SK-N-SH (cell line): ENCODE results near the gene OLFM1. TPM values are rescaled to one million over a fixed set of nuclear protein-coding genes. Genes with fewer than 3 reads are reported as not detected.

ENCODE experiments used
- CTCF ChIA-PET: fragments of 300-600, 350-600 bp; formaldehyde crosslinking; extraction: SDS; loops from one replicate; lab custom pipeline; 2021; lab: Yijun Ruan, JAX
- POLR2A ChIA-PET: fragments of 350-600 bp; sonication (Branson Sonifier 250); formaldehyde crosslinking; extraction: SDS; loops from one replicate; lab custom pipeline; 2020; ENCODE audit warnings: antibody characterized with exemption, inconsistent platforms; lab: Yijun Ruan, JAX
- DNase-seq: peaks from one replicate; pipeline ENCODE4 v3.0.0; 2012
- H2AFZ ChIP-seq: fragments of 200-600 bp; sonication (generic); 2 replicates; pipeline ENCODE4 v1.8.1; 2016; ENCODE audit warnings: antibody characterized with exemption, mild to moderate bottlenecking, low read depth
- H3F3A ChIP-seq: fragments of 200-600 bp; sonication (generic); replicated peaks from 2 replicates; pipeline ENCODE3; 2016; ENCODE audit warnings: antibody characterized with exemption, mild to moderate bottlenecking; ENCODE audit not compliant: insufficient read depth
- H3K27ac ChIP-seq, 2 experiments: fragments of 200-500 bp in 1 of 2; fragments of 200-600 bp in 1 of 2; sonication (Bioruptor generic) in 1 of 2; sonication (generic), shearing (Covaris generic) in 1 of 2; 2 replicates each; pipeline versions ENCODE4 v1.5.1 to v1.6.1; 2014 to 2016; ENCODE audit warnings: low read depth in 2 of 2, inconsistent platforms in 1 of 2, low read length in 1 of 2, mild to moderate bottlenecking in 1 of 2, mixed read lengths in 1 of 2
- H3K27me3 ChIP-seq: fragments of 200-600 bp; sonication (generic), shearing (Covaris generic); 2 replicates; pipeline ENCODE4 v1.6.1; 2016; ENCODE audit warnings: mixed run types; ENCODE audit not compliant: insufficient read depth
- H3K36me3 ChIP-seq, 2 experiments: fragments of 200-500 bp in 1 of 2; fragments of 200-600 bp in 1 of 2; sonication (Bioruptor generic) in 1 of 2; sonication (generic) in 1 of 2; replicated peaks in 1 of 2; 2 replicates each; pipeline versions ENCODE3 to v1.5.1; 2014 to 2016; ENCODE audit warnings: low read length in 1 of 2, mild to moderate bottlenecking in 1 of 2; ENCODE audit not compliant: insufficient read depth in 2 of 2, control insufficient read depth in 1 of 2
- H3K4me1 ChIP-seq, 2 experiments: fragments of 200-500 bp in 1 of 2; fragments of 200-600 bp in 1 of 2; sonication (Bioruptor generic) in 1 of 2; sonication (generic), shearing (Covaris generic) in 1 of 2; 2 replicates each; pipeline versions ENCODE4 v1.5.1 to v1.6.1; 2014 to 2016; ENCODE audit warnings: low read depth in 1 of 2, low read length in 1 of 2, mixed run types in 1 of 2; ENCODE audit not compliant: insufficient read depth in 2 of 2, control insufficient read depth in 1 of 2
- H3K4me2 ChIP-seq: fragments of 200-600 bp; sonication (generic), shearing (Covaris generic); 2 replicates; pipeline ENCODE4 v1.6.1; 2017; ENCODE audit warnings: mixed run types
- H3K4me3 ChIP-seq, 2 experiments: fragments of 200-500 bp in 1 of 2; fragments of 200-600 bp in 1 of 2; sonication (Bioruptor generic) in 1 of 2; sonication (generic), shearing (Covaris generic) in 1 of 2; 2 replicates each; pipeline versions ENCODE4 v1.5.1 to v1.8.1; 2014 to 2016; ENCODE audit warnings: low read depth in 2 of 2, inconsistent platforms in 1 of 2, low read length in 1 of 2, mild to moderate bottlenecking in 1 of 2, mixed read lengths in 1 of 2, moderate library complexity in 1 of 2
- H3K79me2 ChIP-seq: fragments of 200-600 bp; sonication (generic); 2 replicates; pipeline ENCODE4 v1.8.1; 2017; ENCODE audit warnings: mild to moderate bottlenecking; ENCODE audit not compliant: insufficient read depth
- H3K9ac ChIP-seq: fragments of 200-600 bp; sonication (generic); 2 replicates; pipeline ENCODE4 v1.6.1; 2017; ENCODE audit warnings: mixed run types
- H3K9me2 ChIP-seq: fragments of 200-600 bp; sonication (generic); 2 replicates; pipeline ENCODE4 v1.6.1; 2017; ENCODE audit warnings: mixed run types
- H3K9me3 ChIP-seq: fragments of 200-600 bp; sonication (generic); 2 replicates; pipeline ENCODE4 v1.6.1; 2017; ENCODE audit warnings: mixed run types, mild to moderate bottlenecking, moderate library complexity
- H4K20me1 ChIP-seq: fragments of 200-600 bp; sonication (generic); 2 replicates; pipeline ENCODE4 v1.6.1; 2017; ENCODE audit warnings: mild to moderate bottlenecking, mixed run types; ENCODE audit not compliant: insufficient read depth
- CHD2 ChIP-seq: fragments of 150-350 bp; IDR thresholded peaks from 2 replicates; pipeline ENCODE4 v1.6.1; 2018; ENCODE audit warnings: low read length; ENCODE audit not compliant: partially characterized antibody
- EP300 ChIP-seq, 2 experiments: IDR thresholded peaks; 2 replicates each; pipeline versions ENCODE4 v1.4.0 to v1.6.1; 2012; ENCODE audit warnings: borderline replicate concordance in 1 of 2, low read depth in 1 of 2, low read length in 1 of 2
- EZH2phosphoT487 ChIP-seq: fragments of 200-600 bp; sonication (generic); IDR thresholded peaks from 2 replicates; pipeline ENCODE4 v1.6.1; 2017; ENCODE audit warnings: low read depth, mixed run types, mild to moderate bottlenecking, antibody characterized with exemption, moderate library complexity, borderline replicate concordance
- FOXJ3 ChIP-seq: sonication (generic); formaldehyde crosslinking; IDR thresholded peaks from 2 replicates; pipeline ENCODE4 v1.5.1; 2020; ENCODE audit warnings: mild to moderate bottlenecking, missing genetic modification reagents
- GATA2 ChIP-seq: sonication (generic); formaldehyde crosslinking; IDR thresholded peaks from 2 replicates; pipeline ENCODE4 v1.5.0; 2020; ENCODE audit warnings: mild to moderate bottlenecking, missing genetic modification reagents
- IRF3 ChIP-seq: fragments of 150-350 bp; IDR thresholded peaks from 2 replicates; pipeline ENCODE4 v1.6.1; 2016; ENCODE audit warnings: mild to moderate bottlenecking, low read depth, low read length
- MXI1 ChIP-seq: IDR thresholded peaks from 2 replicates; pipeline ENCODE4 v1.6.1; 2012; ENCODE audit warnings: mild to moderate bottlenecking, low read depth, low read length, improper control_type of control experiment
- NRF1 ChIP-seq: IDR thresholded peaks from 2 replicates; pipeline ENCODE4 v1.6.1; 2012; ENCODE audit warnings: low read depth, mild to moderate bottlenecking, low read length
- RAD21 ChIP-seq: IDR thresholded peaks from 2 replicates; pipeline ENCODE4 v1.6.1; 2012; ENCODE audit warnings: mild to moderate bottlenecking, low read length
- RCOR1 ChIP-seq: fragments of 150-350 bp; IDR thresholded peaks from 2 replicates; pipeline ENCODE4 v1.6.1; 2017; ENCODE audit warnings: antibody characterized with exemption, low read length
- REST ChIP-seq: IDR thresholded peaks from 2 replicates; pipeline ENCODE4 v1.6.1; 2012; ENCODE audit warnings: mild to moderate bottlenecking, low read depth, low read length, moderate library complexity
- SIN3A ChIP-seq: IDR thresholded peaks from 2 replicates; pipeline ENCODE4 v1.6.1; 2012; ENCODE audit warnings: low read depth, mild to moderate bottlenecking, low read length, moderate library complexity, borderline replicate concordance
- SMC3 ChIP-seq: IDR thresholded peaks from 2 replicates; pipeline ENCODE4 v1.6.1; 2012; ENCODE audit warnings: low read depth, low read length, improper control_type of control experiment
- TAF1 ChIP-seq: IDR thresholded peaks from 2 replicates; pipeline ENCODE4 v1.6.1; 2012; ENCODE audit warnings: low read depth, mild to moderate bottlenecking, low read length, moderate library complexity, borderline replicate concordance
- TEAD4 ChIP-seq: IDR thresholded peaks from 2 replicates; pipeline ENCODE4 v1.4.0; 2012; ENCODE audit warnings: mild to moderate bottlenecking, borderline replicate concordance; ENCODE audit not compliant: insufficient read depth
- WGBS: methylation state at CpG from one replicate; pipeline ENCODE4 v1.1.6; 2017; ENCODE audit warnings: low lambda C conversion rate; 5-methylcytosine and 5-hydroxymethylcytosine counted together
- polyA plus RNA-seq, 3 experiments: library from polyadenylated mRNA; depleted of rRNA; stranded (reverse); fragments of >200 nt; gene quantifications; 2 replicates each; pipeline ENCODE4 v1.2.3, GENCODE V29; 2012
- TF ChIP-seq, protein P1 (sequence below): IDR thresholded peaks from 2 replicates; pipeline ENCODE4 v1.4.0; 2012; ENCODE audit warnings: low read depth, borderline replicate concordance

Gene OLFM1
- polyA plus RNA-seq, 1 of the 3 experiments (the other 2 are of a cell fraction): 15.9 TPM

DNA sequence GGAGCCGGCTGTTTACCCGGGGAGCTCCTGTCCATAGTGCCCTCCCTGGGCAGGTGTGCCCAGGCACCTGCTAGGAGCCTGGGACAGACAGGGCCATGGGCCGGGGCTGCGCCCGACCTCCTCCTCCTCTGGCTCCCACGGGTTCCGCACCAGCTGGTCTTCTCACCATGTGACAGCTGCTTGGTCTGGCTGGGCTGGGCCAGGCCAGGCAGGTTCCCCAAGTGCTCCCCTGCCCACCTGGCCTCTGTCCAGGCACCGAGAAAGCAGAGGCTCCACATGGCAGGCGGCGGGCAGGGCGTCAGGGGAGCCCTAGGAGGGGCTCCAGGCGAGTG lies 60.0 kb downstream of the OLFM1 start:
- H3K79me2 ChIP-seq: no peaks in the 10 kb centered on the region
- H3K36me3 ChIP-seq: no peaks in the 10 kb centered on the region
- ChIA-PET POLR2A (interaction anchor here (1.3 to 1.8 kb wide), 3 partner anchors 10 to 185 kb away, joined by 3 to 4 read pairs (median 4); no protein-coding TSS in a partner anchor), CTCF (interaction anchor here (1.0 to 2.5 kb wide), 6 partner anchors 36 to 266 kb away, joined by 3 to 13 read pairs (median 4); no protein-coding TSS in a partner anchor)
- no peaks in the 10 kb centered on the region for H3K9me2 ChIP-seq
- peaks cover 0 to 43% of the 10 kb centered on the region in 2 experiments; a peak in 1 of 4 replicates for H3K4me1 ChIP-seq
- TF ChIP-seq RAD21 (0 out of 2 replicates have a peak, but pooled peaks have one; percentile 6), REST (no peak), SMC3 (no peak)
- H3K27me3 ChIP-seq: no peaks in the 10 kb centered on the region
- DNase-seq: no peak
- H3F3A ChIP-seq: no peaks in the 10 kb centered on the region
- H3K4me3 ChIP-seq: no peak overlapping the region; a peak in 1 of 4 replicates
- no peak overlapping the region for H2AFZ ChIP-seq
- no peak overlapping the region for H3K4me2 ChIP-seq
- H4K20me1 ChIP-seq: no peaks in the 10 kb centered on the region
- H3K9ac ChIP-seq: no peak overlapping the region
- peak overlapping the region in 1 of 2 experiments; percentile 93; a peak in 2 of 4 replicates for H3K27ac ChIP-seq
- 13% methylated on average over 8 of the region's 12 CpGs for WGBS
- no peaks in the 10 kb centered on the region for H3K9me3 ChIP-seq

GRCh38 chr9:135147938-135148337 lies 60.5 kb downstream of the OLFM1 start:
- H3K36me3 ChIP-seq: no peaks in the 10 kb centered on the region
- H2AFZ ChIP-seq: no peak overlapping the region
- no CpG with 5 or more reads among the region's 9 CpGs for WGBS
- no peaks in the 10 kb centered on the region for H4K20me1 ChIP-seq
- no peaks in the 10 kb centered on the region for H3K9me2 ChIP-seq
- H3K27me3 ChIP-seq: no peaks in the 10 kb centered on the region
- no peaks in the 10 kb centered on the region for H3K9me3 ChIP-seq
- no peak for DNase-seq
- ChIA-PET POLR2A (interaction anchor here (1.3 to 1.8 kb wide), 3 partner anchors 10 to 185 kb away, joined by 3 to 4 read pairs (median 4); no protein-coding TSS in a partner anchor), CTCF (interaction anchor here (1.0 to 2.5 kb wide), 5 partner anchors 36 to 73 kb away, joined by 3 to 13 read pairs (median 4); no protein-coding TSS in a partner anchor)
- no peaks in the 10 kb centered on the region for H3K79me2 ChIP-seq
- no peak overlapping the region for H3K4me2 ChIP-seq
- H3K4me1 ChIP-seq: peaks cover 0 to 46% of the 10 kb centered on the region in 2 experiments; a peak in 1 of 4 replicates
- no peaks in the 10 kb centered on the region for H3F3A ChIP-seq
- peak overlapping the region in 1 of 2 experiments; percentile 93; a peak in 2 of 4 replicates for H3K27ac ChIP-seq
- no peak overlapping the region for H3K9ac ChIP-seq
- no peak overlapping the region for H3K4me3 ChIP-seq
- TF ChIP-seq GATA2 (CRISPR knock-in tag): no peak
- no peak for TF ChIP-seq RAD21
- no peak for TF ChIP-seq SIN3A
- no peak for TF ChIP-seq EZH2phosphoT487
- no peak for TF ChIP-seq CHD2
- TF ChIP-seq FOXJ3: no peak
- TF ChIP-seq TAF1: no peak
- TF ChIP-seq IRF3: no peak
- TF ChIP-seq MXI1: no peak
- TF ChIP-seq, protein P1, sequence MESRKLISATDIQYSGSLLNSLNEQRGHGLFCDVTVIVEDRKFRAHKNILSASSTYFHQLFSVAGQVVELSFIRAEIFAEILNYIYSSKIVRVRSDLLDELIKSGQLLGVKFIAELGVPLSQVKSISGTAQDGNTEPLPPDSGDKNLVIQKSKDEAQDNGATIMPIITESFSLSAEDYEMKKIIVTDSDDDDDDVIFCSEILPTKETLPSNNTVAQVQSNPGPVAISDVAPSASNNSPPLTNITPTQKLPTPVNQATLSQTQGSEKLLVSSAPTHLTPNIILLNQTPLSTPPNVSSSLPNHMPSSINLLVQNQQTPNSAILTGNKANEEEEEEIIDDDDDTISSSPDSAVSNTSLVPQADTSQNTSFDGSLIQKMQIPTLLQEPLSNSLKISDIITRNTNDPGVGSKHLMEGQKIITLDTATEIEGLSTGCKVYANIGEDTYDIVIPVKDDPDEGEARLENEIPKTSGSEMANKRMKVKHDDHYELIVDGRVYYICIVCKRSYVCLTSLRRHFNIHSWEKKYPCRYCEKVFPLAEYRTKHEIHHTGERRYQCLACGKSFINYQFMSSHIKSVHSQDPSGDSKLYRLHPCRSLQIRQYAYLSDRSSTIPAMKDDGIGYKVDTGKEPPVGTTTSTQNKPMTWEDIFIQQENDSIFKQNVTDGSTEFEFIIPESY: no peak
- TF ChIP-seq RCOR1: no peak
- TF ChIP-seq NRF1: no peak
- no peak for TF ChIP-seq TEAD4
- TF ChIP-seq EP300 (IDR thresholded peaks at IDR 0.05; ENCODE audit: borderline replicate concordance in 1 of 2, low read depth in 1 of 2, low read length in 1 of 2): no peak
